ENCODE data around the gene C1orf167.

Gene C1orf167

DNA sequence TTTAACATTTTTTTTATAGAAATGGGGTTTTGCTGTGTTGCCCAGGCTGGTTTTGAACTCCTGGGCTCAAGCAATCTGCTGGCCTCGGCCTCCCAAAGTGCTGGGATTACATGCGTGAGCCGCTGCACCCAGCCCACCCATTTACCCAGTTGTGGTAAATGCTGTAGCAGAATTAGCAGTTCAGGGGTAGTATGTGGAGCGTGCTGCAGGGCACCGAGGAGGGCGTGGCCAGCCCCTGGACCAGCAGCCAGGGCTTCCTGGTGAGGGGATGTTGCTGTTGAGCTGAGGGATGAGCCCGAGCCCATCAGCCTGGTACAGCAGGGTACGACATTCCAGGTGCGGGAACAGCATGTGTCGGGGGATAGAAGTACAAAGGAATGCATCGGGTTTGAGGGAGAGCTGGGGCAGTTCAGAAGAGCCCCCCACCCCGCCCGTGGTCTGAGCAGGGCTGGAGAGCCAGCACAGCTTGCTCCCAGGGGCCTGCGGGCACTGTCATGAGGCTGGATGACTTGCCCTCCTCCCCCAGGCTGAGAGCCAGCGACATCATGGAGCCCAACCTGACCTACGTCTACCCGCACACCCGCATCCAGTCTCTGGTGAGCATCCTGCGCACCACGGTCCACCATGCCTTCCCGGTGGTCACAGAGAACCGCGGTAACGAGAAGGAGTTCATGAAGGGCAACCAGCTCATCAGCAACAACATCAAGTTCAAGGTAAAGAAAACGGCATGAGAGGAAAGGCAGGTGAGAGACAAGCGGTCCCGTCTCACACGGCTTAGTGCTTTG lies 73.6 kb downstream of the C1orf167 start:
- no peak for DNase-seq (ENCODE audit: low read depth)

DNA sequence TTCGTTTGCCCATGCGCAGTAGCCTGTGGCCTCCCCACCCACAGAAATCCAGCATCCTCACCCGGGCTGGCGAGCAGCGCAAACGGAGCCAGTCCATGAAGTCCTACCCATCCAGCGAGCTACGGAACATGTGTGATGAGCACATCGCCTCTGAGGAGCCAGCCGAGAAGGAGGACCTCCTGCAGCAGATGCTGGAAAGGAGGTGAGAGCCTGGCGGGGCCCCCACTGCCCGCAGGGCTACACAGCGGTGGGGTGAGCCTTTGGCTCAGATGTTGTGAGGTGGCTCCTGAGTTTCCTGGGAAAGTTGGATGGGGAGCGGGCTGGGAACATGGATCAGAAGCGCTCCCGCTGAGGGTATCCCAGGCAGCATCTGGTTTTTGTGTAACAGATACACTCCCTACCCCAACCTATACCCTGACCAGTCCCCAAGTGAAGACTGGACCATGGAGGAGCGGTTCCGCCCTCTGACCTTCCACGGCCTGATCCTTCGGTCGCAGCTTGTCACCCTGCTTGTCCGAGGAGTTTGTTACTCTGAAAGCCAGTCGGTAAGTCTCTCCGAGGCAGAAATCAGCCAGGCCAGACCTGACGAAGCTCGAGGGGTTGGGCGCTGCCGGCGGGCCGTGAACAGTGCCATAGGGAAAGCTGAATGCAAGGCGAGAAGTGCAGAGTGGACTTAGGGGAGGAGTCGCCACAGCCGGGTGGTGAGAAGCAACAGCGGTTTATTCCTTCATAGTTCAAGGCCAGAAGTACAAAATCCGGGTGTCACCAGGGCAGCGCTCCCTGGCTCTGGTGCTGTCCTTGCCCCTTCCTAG lies 75.2 kb downstream of the C1orf167 start:
- DNase-seq (ENCODE audit: low read depth): no peak

DNA sequence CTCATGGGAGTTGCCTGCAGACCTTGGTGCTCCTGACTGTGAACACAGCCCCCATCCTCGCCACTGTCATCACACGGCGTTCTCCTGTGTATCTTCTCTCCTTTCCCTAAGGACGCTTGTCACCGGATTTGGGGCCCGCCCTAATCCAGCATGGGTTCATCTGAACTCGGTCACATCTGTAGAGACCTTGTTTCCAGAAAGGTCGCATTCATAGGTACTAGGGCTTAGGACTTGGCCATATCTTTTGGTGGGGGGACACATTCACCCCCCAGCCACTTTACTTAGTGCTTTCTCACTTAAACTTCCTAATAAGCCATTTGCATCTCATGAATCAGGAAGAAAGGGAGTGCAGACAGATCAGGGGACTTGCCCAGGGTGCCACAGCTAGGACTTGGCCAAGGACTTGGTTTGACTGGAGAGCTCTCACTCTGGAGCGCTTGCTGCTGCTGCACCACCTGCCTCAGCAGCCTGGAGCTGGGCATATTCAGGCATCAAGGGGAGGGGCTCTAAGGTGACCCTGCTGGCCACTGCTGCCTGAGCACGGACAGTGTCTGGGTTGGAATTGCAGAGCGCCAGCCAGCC lies 75.9 kb downstream of the C1orf167 start:
- no peak for DNase-seq (ENCODE audit: low read depth)

DNA sequence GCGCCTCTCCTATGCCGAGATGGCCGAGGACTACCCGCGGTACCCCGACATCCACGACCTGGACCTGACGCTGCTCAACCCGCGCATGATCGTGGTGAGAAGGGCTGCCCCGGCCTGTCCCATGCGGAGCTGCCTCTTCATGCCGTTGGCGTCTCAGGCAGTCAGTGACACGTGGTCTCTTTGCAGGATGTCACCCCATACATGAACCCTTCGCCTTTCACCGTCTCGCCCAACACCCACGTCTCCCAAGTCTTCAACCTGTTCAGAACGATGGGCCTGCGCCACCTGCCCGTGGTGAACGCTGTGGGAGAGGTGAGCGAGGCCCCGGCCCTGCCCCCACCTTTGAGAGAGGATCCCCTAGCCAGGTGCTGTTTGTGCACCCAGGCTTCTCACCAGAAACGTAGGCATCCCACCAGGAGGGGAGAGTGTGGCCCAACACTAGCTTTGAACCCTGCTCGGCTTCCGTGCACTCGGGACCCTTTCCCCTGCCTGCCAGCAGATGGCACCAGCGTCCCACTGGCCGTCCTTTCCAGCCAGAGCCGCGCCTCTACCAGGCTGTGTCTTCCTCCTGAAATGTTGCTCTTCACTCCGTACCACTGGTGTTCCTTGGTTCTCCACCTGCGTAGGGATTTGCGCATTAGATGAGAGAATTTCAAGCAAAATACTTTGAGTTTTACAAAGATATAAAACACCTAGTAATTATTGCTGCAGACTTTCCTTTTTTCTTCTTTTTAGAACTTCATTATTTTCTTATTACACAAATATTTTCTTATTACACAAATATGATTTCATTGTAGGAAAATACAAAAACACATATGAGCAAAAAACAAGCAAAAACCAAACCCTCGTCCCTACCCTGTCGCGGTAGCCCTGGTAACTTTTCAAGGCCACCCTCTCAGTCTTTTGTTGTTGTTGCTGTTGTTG lies 76.6 kb downstream of the C1orf167 start:
- DNase-seq (ENCODE audit: low read depth): peak; percentile 39

All from fibroblast of gingiva (primary cell).